HG03565 (cell line): Measurements from ENCODE around the gene IFITM10.
"Not testable (repeated sequence)": the region's sequence is repeated elsewhere in the genome, so short reads cannot be mapped to it uniquely, and the experiment has no call there.

Source experiments
- ATAC-seq: cut with Tn5 transposase; IDR thresholded peaks from one replicate; pipeline ENCODE4 v1.9.1; 2021; ENCODE audit warnings: mild to moderate bottlenecking, moderate library complexity; ENCODE audit not compliant: unreplicated experiment

IFITM10 gene

DNA sequence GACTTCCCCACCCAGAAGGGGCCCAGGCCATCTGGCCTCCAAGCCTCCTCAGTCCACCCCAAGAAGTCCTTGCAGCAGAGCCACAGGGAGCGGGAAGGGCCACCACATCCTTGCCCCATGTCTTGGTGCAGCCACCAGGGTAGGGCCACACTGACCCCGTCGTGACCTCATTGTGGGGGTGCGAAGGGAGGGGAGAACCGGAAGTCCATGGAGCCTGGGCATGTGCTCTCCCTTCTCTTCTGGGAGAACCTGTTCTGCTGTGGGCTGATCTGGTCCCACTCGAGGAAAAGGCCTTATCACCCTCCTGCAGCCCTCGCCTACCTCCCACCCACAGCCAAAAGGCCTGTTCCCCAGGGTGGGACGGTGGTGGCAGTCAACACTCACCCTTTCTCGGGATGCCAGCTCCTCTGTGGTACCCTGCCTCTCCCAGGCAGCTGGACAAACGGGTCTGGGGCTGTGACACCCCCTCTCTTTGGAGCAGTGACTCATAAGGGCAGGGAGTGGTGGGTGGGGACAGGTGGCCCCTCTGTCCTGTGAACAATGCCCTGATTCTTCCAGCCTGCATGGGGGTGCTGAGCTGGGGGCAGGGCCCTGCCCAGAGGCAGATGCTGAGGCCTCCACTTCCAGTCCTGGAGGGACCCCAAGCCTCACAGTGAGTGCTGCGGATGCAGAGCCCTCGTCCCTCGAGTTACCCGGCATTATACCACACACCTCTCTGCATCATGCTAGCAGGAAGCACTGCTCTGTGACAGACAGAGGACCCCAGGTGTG, 27.9 kb upstream of the IFITM10 start:
- no peak for ATAC-seq

DNA sequence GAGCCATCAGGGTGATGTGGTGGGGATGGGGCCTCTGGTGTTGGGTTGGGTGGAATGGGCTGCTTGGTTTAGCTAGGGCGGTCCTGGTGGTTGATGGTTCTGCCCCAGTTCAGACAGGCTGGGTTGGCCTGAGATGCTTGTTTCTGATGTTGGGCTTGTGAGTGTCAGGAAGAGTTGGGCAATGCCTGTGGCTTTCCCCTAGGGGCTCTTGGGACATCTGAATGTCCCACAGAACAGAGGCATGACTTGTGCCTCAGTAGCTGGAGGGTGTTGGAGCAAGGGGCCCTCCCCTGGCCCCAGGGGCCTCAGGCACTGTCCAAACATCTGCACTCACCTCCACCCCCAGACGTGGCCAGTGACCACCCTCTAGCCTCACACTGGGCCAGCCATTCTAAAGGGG, 27.3 kb upstream of the IFITM10 start:
- no peak for ATAC-seq

DNA sequence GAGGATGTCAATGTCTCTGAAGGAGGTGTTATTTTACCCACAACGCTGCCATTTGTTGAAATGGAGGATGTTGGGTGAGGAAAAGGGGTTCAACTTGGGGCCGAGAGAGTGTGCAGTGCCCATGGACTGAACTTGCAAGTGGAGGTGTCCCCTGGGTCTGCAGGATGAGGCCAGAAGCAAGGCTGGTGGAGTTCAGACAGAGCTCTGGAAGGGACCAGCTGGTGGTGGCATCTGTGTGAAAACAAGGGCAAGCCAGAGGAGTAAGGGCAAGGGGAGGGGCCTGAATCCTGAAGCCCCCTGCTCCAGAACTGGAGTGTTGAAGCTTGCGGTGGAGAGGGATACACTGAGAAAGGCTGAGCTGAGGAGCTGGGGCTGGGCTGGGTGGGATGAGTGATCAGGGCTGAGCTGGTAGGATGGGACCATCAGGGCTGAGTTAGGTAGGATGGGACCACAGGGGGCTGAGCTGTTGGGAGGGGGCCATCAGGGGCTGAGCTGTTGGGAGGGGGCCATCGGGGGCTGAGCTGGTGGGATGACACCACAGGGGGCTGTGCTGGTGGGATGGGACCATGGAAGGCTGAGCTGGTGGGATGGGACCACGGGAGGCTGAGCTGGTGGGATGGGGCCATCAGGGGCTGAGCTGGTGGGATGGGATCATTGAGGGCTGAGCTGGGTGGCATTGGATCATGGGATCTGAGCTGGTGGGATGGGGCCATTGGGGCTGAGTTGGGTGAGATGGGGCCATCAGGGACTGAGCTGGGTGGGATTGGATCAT, 26.7 kb upstream of the IFITM10 start:
- ATAC-seq, result no peak

DNA sequence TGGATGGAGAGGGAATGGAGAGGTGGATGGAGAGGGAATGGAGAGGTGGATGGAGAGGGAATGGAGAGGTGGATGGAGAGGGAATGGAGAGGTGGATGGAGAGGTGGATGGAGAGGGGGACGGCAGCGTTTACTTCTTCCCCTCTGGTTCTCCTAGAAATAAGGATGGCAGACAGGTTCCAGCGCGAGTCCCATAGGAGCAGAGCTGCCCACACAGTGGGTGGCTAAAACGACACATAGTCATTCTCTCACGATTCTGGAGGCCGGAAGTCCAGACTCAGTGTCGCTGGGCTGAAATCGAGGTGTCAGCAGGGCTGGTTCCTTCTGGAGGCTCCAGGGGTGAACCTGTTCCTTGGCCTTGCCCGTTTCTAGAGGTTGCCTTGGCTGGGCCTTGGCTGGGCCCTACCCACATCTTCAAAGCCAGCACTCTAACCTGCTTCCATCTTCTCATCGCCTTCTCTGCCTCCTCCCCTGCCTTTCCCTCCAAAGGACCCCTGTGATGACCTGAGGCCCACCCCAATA, 26.0 kb upstream of the IFITM10 start:
- no peak for ATAC-seq

DNA sequence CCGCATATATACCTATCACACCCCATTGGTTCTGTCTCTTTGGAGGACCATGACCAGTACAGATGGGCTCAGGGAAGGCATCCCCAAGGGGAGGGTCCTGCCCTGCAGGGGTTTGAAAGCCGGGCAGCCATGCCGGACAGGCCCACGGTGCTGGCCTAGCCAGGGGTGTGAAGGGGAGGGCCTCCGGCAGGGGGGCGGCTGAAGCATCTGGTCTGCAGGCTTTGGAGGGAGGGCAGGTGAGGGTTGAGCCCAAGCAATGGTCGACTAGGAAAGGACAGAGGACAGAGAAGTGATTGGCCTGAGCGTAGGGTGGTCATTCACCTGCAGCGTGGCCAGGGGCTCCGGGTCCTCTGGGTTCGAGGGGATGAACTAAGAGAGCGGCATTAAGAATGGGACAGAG, 24.5 kb upstream of the IFITM10 start:
- ATAC-seq, result no peak

DNA sequence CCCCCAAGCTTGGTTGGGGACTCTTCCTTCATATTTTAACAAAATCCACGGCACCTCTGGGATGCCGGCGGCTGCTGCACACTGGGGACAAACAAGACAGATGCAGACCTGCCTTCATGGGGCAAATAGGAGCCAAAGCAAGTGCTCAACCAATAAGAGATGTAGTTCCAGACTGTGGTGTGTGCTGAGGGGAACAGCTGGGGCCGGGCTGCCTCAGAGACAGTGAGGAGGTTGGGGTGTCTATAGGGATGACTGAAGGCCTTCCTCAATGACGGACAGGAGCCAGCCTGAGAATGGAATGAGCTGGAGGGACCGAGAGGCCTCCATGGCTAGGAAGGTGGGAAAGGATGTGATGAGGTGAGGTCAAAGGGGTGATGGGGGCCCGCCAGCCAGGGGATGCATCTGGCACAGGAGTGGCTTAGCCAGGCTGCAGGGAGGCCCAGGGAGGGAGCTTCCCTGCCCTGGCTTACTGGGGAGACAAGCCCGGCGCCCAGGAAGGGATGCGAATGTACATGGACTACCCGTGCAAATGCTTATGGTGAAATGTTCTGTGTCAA, 23.7 kb upstream of the IFITM10 start:
- ATAC-seq, result no peak

DNA sequence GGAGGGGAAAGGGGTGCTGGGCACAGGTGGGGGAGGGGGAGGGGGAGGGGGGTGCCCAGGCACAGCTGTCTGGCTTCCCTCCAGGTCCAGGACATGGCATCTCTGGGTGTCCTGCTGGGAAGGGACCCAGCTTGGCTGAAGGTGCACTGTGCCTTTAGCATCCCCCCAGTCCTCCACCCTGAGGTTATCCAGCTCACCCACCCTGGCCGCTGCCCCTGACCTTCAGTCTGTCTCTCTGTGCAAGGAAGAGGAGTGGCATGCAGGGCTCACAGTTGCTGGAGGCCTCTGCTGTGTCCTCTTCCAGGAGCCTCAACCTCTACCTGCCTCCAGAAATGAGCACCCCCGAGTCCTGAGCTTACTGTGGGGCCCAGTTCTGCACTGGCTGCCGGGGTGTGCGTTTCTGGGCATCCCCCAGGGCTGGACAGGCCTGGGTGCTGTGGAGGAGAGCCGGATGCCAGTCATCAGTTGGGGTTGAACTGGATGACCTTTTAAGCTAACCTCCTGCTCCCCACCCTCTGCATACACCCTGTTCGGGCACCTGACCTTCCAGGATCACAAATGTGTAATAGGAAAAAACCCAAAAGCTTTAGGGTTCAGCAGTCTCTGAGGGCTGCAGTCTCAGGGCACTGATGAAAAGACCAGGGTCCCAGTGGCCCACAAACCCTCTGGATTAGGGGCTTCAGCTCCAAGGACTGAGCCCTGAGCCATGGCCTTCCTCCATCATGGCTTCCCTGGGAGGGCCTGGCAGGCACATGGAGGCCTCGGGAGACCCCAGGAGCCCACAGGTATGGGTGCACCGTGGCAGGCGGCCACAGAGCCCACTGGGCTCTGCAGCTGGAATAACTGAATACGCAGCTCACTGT, 23.0 kb upstream of the IFITM10 start:
- no peak for ATAC-seq

DNA sequence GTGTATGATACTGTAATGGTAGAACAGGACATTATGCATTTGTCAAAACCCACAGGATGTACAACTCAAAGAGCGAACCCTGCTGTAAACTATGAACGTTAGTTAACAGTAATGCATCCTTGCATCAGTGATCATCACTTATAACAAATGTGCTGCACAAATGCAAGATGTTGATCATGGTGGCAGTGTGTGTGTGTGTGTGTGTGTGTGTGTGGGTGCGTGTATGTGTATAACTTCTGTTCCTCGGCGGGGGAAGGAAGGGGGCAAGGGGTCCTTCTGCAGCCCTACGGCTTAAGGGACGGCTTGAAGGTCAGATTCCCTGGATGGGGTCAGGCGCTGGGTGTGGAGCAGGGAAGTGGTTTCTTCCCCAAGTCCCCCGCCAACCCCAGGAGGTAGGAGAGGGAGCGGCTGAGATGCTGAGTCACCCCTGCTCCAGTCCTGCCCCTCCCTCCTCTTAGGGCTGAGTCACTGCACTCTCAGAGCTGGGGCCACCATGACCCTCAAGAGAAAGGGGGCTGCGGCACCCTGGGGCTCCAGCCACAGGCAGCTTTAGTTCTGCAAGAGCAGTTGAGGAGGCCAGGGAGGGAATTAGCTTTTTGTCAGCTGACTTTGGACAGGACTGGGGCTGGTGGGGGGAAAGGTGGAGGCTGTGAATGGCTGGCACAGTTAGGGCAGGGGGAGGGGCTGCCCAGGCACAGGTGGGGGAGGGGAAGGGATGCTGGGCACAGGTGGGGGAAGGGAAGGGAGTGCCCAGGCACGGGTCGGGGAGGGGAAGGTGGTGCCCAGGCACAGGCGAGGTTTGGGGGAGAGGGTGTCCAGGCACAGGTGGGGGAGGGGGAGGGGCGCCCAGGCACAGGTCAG, 22.1 kb upstream of the IFITM10 start:
- no peak for ATAC-seq

DNA sequence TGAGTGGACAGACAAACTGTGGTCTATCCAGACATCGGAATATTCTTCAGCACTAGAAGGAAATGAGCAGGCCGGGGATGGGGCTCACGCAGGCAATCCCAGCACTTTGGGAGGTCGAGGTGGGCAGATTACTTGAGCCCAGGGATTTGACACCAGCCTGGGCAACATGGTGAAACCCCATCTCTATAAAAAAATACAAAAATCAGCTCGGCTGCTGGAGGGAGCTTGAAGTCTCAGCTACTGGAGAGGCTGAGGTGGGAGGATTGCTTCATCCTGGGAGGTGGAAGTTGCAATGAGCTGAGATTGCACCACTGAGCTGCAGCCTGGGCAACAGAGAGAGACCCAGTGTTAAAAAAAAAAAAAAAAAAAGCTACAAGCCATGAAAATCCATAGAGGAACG, 21.3 kb upstream of the IFITM10 start:
- no peak for ATAC-seq

DNA sequence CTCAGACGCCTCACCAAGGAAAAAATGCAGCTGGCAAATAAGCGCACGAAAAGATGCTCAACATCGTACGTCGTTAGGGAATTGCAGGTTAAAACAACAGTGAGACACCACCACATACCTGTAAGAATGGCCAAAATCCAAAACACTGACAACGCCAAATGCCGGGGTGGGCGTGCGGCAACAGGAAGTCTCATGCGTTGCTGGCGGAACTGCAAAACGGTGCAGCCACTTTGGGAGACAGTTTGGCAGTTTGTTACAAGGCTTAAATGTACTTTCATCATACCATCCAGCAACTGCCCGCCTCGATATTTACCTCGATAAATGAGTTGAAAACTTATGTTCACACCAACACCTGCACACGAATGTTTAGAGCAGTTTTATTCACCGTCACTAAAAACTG, 20.9 kb upstream of the IFITM10 start:
- ATAC-seq, result no peak

DNA sequence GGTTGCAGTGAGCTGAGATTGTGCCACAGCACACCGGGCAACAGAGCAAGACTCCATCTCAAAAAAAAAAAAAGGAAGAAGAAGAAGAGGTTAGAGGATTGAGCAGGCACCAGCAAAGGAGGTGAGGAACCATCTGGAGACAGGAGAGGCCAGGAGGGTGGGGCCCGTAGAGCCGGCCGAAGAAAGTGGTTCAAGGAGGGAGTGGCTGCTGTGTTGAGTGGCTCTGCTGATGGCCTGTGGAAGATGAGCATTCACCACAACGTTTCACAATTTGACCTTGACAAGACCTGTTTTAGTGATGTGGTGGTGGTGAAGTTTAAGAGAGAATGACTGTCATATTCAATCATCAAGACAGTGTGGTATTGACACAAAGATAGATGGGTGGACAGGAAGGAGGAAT, 20.1 kb upstream of the IFITM10 start:
- no peak for ATAC-seq

DNA sequence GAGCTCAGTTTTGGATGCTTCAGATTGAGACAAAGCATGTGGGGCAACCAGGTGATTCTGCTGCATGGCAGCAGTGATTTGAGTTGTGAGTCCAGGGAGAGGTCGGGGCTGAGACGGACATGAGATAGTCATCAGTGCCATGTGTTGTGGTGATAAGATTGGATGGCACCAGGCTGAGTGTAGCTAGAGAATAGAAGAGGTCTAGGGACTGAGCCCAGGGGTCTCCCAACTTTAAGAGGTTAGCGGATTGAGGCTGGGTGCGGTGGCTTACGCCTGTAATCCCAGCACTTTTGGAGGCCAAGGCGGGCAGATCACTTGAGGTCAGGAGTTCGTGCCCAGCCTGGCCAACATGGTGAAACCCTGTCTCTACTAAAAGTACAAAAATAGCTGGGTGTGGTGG, 19.7 kb upstream of the IFITM10 start:
- no peak for ATAC-seq

DNA sequence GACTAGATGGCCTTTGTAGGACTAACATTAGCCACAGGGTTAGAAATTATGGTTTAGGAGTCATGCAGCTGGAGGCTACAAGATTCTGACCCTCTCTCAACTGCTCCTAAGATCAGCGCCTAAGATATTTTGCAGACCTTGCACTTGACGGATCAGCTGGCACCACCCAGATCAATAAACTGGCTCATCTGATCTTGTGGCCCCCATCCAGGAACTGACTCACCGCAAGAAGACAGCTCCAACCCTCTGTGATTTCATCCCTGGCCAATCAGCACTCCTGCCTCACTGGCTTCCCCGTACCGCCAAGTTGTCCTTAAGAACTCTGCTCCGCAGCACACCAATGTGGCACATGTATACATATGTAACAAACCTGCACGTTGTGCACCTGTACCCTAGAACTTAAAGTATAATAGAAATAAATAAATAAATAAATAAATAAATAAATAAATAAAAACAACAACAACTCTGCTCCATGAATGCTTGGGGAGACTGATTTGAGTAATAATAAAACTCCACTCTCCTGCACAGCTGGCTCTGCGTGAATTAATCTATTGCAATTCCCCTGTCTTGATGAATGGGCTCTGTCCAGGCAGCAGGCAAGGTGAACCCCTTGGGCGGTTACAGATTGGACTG, 19.0 kb upstream of the IFITM10 start:
- not testable (repeated sequence) for ATAC-seq

DNA sequence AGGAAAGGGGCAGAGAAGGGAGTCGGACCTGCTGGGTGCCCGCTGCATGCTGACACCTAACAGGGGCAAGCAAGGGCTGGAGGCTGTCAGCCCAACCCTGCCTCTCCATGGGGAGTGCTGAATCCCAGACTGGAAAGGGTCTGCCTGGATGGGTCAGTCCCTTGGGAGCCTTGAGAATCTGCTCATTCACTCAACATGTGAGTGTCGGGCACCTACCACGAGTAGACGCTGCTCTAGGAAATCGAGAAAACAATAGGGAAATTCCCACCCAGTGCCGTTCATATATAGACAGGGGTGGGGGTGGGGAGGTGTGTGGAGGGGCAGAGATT, 17.7 kb upstream of the IFITM10 start:
- ATAC-seq, result no peak

DNA sequence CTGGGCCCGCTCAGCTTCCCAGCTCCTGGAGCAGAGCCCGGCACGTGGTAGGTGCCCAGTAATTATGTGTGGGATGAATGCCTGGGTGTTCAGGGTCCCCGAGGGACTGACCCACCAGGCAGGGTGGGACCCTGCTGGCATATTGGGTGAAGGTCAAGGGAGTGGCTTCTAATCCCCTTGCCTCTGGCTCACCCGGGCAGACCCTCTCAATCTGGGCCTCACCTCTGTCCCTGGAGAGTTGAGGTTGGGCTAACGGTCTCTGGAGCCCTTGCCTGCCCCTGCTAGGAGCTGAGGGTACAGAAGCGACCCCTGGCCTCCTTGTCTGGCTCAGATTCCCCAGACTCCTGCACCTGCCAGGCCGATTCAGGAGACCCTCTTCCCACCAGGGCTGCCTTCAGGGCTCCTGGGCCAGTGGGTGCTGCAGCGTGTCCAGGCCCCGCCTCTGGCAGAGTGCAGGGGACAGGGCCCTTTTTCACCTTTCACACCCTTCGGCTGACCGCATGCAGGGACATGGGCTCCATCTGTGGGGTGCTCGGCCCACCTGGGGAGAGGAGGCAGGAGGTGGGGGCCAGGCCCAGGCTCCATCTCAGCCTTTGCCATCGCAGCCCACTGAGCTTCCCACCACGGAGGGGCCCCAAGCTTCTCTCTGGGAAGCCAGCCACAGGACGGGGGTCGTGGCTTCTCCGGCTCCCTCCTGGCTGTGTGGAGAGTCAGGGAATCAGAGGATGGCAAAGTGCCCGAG, 17.2 kb upstream of the IFITM10 start:
- no peak for ATAC-seq

DNA sequence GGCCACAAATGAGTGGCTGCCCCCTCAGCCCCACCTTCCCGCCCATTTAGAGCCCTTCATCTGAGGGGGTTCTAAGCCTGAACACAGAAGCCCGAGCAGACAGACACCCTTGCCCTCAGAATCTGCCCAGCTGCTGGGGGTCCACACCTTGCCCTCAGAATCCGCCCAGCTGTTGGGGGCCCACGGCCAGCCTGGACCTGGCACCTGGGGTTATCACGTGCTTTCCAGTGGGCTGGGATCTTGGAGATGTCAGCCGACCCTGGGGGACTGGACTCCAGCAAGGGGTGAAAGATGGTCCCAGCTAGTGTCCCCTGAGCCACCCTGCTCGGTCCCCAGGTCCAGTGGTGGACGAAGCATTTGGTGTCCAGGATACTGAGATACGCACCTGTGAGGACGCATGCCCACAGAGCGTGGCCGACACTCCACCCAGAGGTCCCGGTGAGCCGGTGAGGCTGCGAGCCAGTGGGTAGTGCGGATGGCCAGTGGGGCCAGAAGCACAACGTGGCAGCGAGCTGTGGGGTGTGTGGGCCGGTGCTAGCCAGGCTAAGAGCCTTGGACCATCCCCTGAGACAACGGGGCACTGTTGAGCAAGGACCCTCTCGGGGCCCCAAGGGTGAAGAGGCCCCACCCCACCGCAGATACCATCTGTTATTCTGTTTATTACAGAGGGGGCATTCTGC, 16.5 kb upstream of the IFITM10 start:
- ATAC-seq, result no peak

DNA sequence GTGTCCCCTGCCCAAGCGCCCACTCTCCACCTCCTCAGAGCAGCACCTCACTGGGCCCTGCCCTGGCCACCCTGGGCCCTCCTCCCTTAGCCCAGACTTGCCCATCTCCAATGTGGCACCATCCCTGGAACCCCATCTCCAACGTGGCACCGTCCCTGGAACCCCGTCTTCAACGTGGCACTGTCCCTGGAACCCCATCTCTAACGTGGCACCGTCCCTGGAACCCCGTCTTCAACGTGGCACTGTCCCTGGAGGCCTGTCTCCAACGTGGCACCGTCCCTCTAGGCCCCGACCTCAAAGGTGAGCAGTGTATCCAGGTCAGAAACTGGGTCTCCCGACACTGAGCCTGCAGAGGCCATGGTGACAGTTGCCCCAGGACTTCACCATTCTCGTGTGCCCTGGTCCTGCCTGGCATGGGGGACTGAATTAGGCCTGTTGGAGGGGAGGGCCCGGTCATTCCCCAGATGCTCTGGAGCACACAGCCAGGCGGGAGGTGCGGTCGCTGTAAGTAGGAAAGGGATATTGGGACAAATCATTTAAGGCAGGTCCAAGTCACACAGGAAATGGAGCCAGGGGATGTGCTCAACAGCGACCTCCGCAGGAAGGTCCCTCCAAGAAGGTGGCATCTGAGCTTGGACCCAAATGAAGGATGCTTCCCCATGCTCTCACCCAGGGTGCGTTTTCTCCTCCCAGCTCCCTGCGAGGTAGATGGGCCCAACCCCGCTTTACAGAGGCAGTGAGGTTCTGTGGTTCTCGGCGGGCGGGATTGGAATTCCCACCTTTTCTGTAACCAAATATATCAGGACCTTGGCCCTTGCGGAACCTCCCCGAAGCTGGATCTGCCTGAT, 15.7 kb upstream of the IFITM10 start:
- ATAC-seq, result no peak
